K562 (cell line): ENCODE data around the gene INPP5K. TPM values are rescaled to one million over a fixed set of nuclear protein-coding genes. Genes with fewer than 3 reads are reported as not detected.

Experiments used
- ARID3A ChIP-seq: IDR thresholded peaks from 2 replicates; pipeline ENCODE4 v1.6.1; 2012; ENCODE audit warnings: low read depth, low read length, improper control_type of control experiment, borderline replicate concordance
- BRCA1 ChIP-seq, 2 experiments: fragments of 450-650 bp in 1 of 2; sonication (generic) in 1 of 2; formaldehyde crosslinking in 1 of 2; IDR thresholded peaks; 2 replicates each; pipeline versions ENCODE4 v1.5.0 to v1.6.1; 2017 to 2020; ENCODE audit warnings: mild to moderate bottlenecking in 1 of 2, missing genetic modification reagents in 1 of 2
- CEBPZ ChIP-seq: fragments of 150-350 bp; IDR thresholded peaks from 2 replicates; pipeline ENCODE4 v1.6.1; 2014; ENCODE audit warnings: low read depth, mild to moderate bottlenecking, low read length, borderline replicate concordance
- HDAC8 ChIP-seq: fragments of 450-650 bp; IDR thresholded peaks from 2 replicates; pipeline ENCODE4 v1.6.1; 2016; ENCODE audit warnings: mild to moderate bottlenecking, missing genetic modification characterization, moderate library complexity, missing compliant biosample characterization
- MAZ ChIP-seq, 2 experiments: fragments of 450-650 bp in 1 of 2; sonication (generic) in 1 of 2; formaldehyde crosslinking; IDR thresholded peaks in 1 of 2; conservative IDR thresholded peaks in 1 of 2; 2 replicates each; pipeline versions ENCODE4 v1.4.0 to v1.5.0; 2020; ENCODE audit warnings: mild to moderate bottlenecking in 1 of 2, missing genetic modification reagents in 1 of 2
- NELFE ChIP-seq: IDR thresholded peaks from 2 replicates; pipeline ENCODE4 v1.6.1; 2011; ENCODE audit warnings: mild to moderate bottlenecking; ENCODE audit not compliant: insufficient read depth, insufficient read length
- POLR2G ChIP-seq: fragments of 200-400 bp; formaldehyde crosslinking; IDR thresholded peaks from 2 replicates; pipeline ENCODE4 v1.6.1; 2017; ENCODE audit warnings: low read depth, mild to moderate bottlenecking, antibody characterized with exemption, low read length, moderate library complexity
- PTBP1 ChIP-seq: fragments of 200-400 bp; formaldehyde crosslinking; IDR thresholded peaks from 2 replicates; pipeline ENCODE4 v1.6.1; 2017; ENCODE audit warnings: low read depth, low read length
- ZBTB33 ChIP-seq: sonication (generic); formaldehyde crosslinking; IDR thresholded peaks from 2 replicates; pipeline ENCODE4 v1.8.1; 2023; ENCODE audit warnings: mild to moderate bottlenecking, missing genetic modification reagents
- ZNF133 ChIP-seq: fragments of 250-450 bp; sonication (Bioruptor Pico); IDR thresholded peaks from 2 replicates; pipeline ENCODE4 v1.4.0; 2020; ENCODE audit warnings: mild to moderate bottlenecking
- ZNF644 ChIP-seq: fragments of 200-800 bp; sonication (Bioruptor generic); IDR thresholded peaks from 2 replicates; pipeline ENCODE4 v1.6.1; 2016; ENCODE audit warnings: low read depth, missing genetic modification characterization, missing compliant biosample characterization
- polyA plus RNA-seq, 8 experiments: library from polyadenylated mRNA; depleted of rRNA in 4 of 8; stranded (reverse) in 5 of 8; unstranded in 3 of 8; fragments of >200 nt; fragmentation: Nextera tagmentation in 2 of 8; fragmentation: Illumina TruSeq in 1 of 8; extraction: Ambion mirVana in 2 of 8; extraction: Trizol in 1 of 8; gene quantifications; 2 replicates each; pipeline versions ENCODE4 v1.2.1 to v1.2.3, GENCODE V29; 2011 to 2014; ENCODE audit warnings: inconsistent platforms in 1 of 8, missing spikeins in 1 of 8
- total RNA-seq, 7 experiments: library from RNA; depleted of rRNA in 6 of 7; stranded (reverse); fragments of >200 nt in 6 of 7; fragmentation: Illumina TruSeq in 2 of 7; extraction: Trizol in 2 of 7; gene quantifications; 2 replicates each; pipeline versions ENCODE4 v1.2.1 to v1.2.3, GENCODE V29; 2011 to 2021; ENCODE audit warnings: low replicate concordance in 1 of 7
- TF ChIP-seq, protein P1 (sequence below): IDR thresholded peaks from 2 replicates; pipeline ENCODE4 v1.6.1; 2011; ENCODE audit warnings: borderline replicate concordance, low read depth, mild to moderate bottlenecking, moderate library complexity, low read length; ENCODE audit not compliant: insufficient read depth, poor library complexity, severe bottlenecking
- TF ChIP-seq, protein P2 (sequence below): fragments of 450-650 bp; IDR thresholded peaks from 2 replicates; pipeline ENCODE4 v1.6.1; 2014; ENCODE audit warnings: low read depth, mild to moderate bottlenecking, moderate library complexity, borderline replicate concordance

INPP5K gene
- total and polyA plus RNA-seq, 9 of the 15 experiments (the other 6 are each of a cell fraction or from before 2014, with no cell fraction given), result 0.63 to 15.1 (median 10.1) TPM

DNA sequence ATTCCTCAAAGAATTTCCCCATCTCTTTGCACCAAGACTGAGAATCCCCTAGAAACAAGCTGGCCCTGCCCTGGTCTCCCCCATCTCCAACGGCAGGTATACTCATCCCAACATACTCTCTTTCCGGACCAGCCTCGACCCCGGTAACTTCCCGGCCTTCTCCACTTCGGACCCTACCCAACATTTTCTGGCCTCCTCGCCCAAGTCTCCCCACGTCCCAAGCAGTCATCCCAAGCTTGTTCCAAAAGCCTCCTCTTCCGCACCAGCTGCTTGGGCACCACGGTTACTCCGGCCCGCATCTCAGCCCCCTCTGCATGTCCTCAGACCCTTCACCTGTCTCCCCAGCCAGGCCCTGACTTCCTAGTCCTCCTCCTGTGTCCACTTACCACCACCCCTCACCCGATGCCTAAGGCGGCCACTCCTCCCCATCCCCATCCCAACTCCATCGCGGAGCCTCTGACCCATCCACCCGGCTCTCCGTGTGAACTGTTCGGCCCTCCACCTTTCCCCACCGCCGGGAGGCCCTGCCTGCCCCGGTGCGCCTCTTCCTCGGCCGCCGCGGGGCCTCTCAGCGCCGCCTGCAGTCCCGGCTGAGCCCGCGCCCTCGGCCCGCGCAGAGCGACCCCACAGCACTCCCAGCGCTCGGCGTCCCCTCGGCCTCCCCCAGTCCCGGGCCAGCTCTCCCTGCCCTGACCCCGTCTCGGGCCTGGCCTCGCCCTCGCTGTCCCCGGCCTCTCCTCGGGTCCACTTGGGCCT lies 45.2 kb upstream of the INPP5K start (continued):
- TF ChIP-seq ARID3A (no peak), ZNF644 (tag) (no peak), PTBP1 (no peak), HDAC8 (no peak), ZNF133 (CRISPR knock-in tag) (no peak), NELFE (no peak), BRCA1 (IDR thresholded peaks at IDR 0.05) (no peak), BRCA1 (CRISPR knock-in tag; IDR thresholded peaks at IDR 0.05) (no peak), ZBTB33 (CRISPR knock-in tag) (no peak), POLR2G (no peak), CEBPZ (no peak), MAZ (CRISPR knock-in tag; conservative IDR thresholded peaks at IDR 0.05 in 1 of 2, IDR thresholded peaks at IDR 0.05 in 1 of 2) (no peak)
- TF ChIP-seq, protein P1, sequence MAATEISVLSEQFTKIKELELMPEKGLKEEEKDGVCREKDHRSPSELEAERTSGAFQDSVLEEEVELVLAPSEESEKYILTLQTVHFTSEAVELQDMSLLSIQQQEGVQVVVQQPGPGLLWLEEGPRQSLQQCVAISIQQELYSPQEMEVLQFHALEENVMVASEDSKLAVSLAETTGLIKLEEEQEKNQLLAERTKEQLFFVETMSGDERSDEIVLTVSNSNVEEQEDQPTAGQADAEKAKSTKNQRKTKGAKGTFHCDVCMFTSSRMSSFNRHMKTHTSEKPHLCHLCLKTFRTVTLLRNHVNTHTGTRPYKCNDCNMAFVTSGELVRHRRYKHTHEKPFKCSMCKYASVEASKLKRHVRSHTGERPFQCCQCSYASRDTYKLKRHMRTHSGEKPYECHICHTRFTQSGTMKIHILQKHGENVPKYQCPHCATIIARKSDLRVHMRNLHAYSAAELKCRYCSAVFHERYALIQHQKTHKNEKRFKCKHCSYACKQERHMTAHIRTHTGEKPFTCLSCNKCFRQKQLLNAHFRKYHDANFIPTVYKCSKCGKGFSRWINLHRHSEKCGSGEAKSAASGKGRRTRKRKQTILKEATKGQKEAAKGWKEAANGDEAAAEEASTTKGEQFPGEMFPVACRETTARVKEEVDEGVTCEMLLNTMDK, result peak; percentile 63
- TF ChIP-seq, protein P2, sequence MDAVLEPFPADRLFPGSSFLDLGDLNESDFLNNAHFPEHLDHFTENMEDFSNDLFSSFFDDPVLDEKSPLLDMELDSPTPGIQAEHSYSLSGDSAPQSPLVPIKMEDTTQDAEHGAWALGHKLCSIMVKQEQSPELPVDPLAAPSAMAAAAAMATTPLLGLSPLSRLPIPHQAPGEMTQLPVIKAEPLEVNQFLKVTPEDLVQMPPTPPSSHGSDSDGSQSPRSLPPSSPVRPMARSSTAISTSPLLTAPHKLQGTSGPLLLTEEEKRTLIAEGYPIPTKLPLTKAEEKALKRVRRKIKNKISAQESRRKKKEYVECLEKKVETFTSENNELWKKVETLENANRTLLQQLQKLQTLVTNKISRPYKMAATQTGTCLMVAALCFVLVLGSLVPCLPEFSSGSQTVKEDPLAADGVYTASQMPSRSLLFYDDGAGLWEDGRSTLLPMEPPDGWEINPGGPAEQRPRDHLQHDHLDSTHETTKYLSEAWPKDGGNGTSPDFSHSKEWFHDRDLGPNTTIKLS, result no peak
